SK-N-MC (cell line): ENCODE measurements around the gene RPS19.

Experiments used
- EZH2 ChIP-seq: fragments of 200-600 bp; sonication (generic); IDR thresholded peaks from one replicate; pipeline ENCODE4 v1.6.1; 2017; ENCODE audit warnings: antibody characterized with exemption
- POLR2AphosphoS5 ChIP-seq: IDR thresholded peaks from 2 replicates; pipeline ENCODE4 v1.6.1; 2012; ENCODE audit warnings: mild to moderate bottlenecking, low read depth, low read length, borderline replicate concordance

DNA sequence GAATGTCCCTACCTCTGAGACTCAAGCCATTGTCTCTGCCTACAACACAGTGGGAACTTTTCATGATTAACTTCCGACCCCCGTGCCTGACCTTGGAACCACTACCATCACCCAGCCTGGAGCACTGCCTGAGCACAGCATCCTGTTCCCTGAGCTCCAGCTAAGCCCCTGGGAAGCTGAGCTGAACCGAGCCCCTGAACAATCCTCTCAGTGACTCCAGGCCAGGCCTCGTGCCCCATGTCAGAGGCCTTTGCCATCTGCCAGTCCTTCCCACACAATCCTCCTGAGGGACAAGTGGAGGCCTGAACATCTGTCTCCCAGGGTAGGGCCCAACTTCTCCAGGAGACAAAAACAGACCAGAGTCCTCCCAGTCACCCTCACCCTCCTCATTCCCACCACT is 46.1 kb upstream of the RPS19 start:
- TF ChIP-seq EZH2 (no peak), POLR2AphosphoS5 (no peak)
